NT2/D1 (cell line): Measurements from ENCODE around the gene USP20.

Source experiments
- YY1 ChIP-seq: IDR thresholded peaks from 2 replicates; pipeline ENCODE4 v1.6.1; 2011; ENCODE audit not compliant: insufficient read length, insufficient read depth
- ZNF274 ChIP-seq: IDR thresholded peaks from 2 replicates; pipeline ENCODE4 v1.6.1; 2011; ENCODE audit warnings: mild to moderate bottlenecking, low read depth, low read length

- TF ChIP-seq ZNF274 (no peak), YY1 (no peak)
Measured at GRCh38 chr9:129874261-129875101, 39.2 kb downstream of the USP20 start.
